Heart left ventricle (tissue), 16 donors: ENCODE data around the gene ASXL2. TPM values are rescaled to one million over a fixed set of nuclear protein-coding genes. Genes with fewer than 3 reads are reported as not detected.

Source experiments
- ATAC-seq, 4 donors: fragments of 200-7000 bp; cut with Tn5 transposase; one replicate each; pipeline ENCODE4 v1.9.1; 2020 to 2022; ENCODE audit warnings: moderate library complexity in 4 of 4, mild to moderate bottlenecking in 3 of 4, moderate number of reproducible peaks in 1 of 4
- DNase-seq, 5 donors: peaks; one replicate each; pipeline ENCODE4 v3.0.0-alpha.2; 2020
- H3K27ac ChIP-seq, 12 donors: fragments of 200-600 bp; sonication (generic) in 4 of 12; one replicate each; pipeline versions ENCODE4 v1.5.0 to v1.8.0; 2016 to 2022; ENCODE audit warnings: mild to moderate bottlenecking in 2 of 12
- H3K27me3 ChIP-seq, 9 donors: fragments of 200-600 bp; sonication (generic) in 2 of 9; one replicate each; pipeline versions ENCODE4 v1.5.1 to v1.8.0; 2016 to 2022; ENCODE audit warnings: mild to moderate bottlenecking in 3 of 9
- H3K36me3 ChIP-seq, 9 donors: fragments of 200-600 bp; sonication (generic) in 2 of 9; one replicate each; pipeline versions ENCODE4 v1.5.0 to v1.8.0; 2018 to 2022; ENCODE audit warnings: mild to moderate bottlenecking in 2 of 9
- H3K4me1 ChIP-seq, 12 donors: fragments of 200-600 bp; sonication (generic) in 4 of 12; one replicate each; pipeline versions ENCODE4 v1.5.0 to v1.8.0; 2016 to 2022; ENCODE audit warnings: mild to moderate bottlenecking in 3 of 12
- H3K4me3 ChIP-seq, 12 donors: fragments of 200-600 bp; sonication (generic) in 4 of 12; one replicate each; pipeline versions ENCODE4 v1.5.0 to v1.8.0; 2017 to 2022; ENCODE audit warnings: mild to moderate bottlenecking in 9 of 12, moderate library complexity in 4 of 12
- H3K9me3 ChIP-seq, 12 donors: fragments of 200-600 bp; sonication (generic) in 4 of 12; one replicate each; pipeline versions ENCODE4 v1.5.0 to v1.8.0; 2016 to 2022; ENCODE audit warnings: mild to moderate bottlenecking in 1 of 12
- POLR2A ChIP-seq, 2 donors: fragments of 450-650 bp; IDR thresholded peaks; one replicate each; pipeline ENCODE4 v1.6.1; 2017; ENCODE audit warnings: antibody characterized with exemption in 2 of 2, mild to moderate bottlenecking in 2 of 2, moderate library complexity in 2 of 2
- WGBS, 4 donors: extraction: QIAGEN DNeasy Blood & Tissue Kit in 2 of 4; methylation state at CpG; one replicate each; pipeline versions ENCODE4 v1.1.5 to v1.1.7; 2013 to 2018; 5-methylcytosine and 5-hydroxymethylcytosine counted together
- intact Hi-C, 10 donors: fragments of 100-400 bp; cut with DNase I; formaldehyde crosslinking; loops; one replicate each; pipeline versions ENCODE4 v1.11.1 to v1.14.2; 2022
- polyA plus RNA-seq, 2 donors: library from polyadenylated mRNA; stranded (reverse); fragments of 200-250 nt; gene quantifications; one replicate each; pipeline ENCODE4 v1.2.3, GENCODE V29; 2013
- total RNA-seq, 9 donors: library from RNA; depleted of rRNA in 2 of 9; stranded (reverse); fragments of >200 nt in 2 of 9; fragmentation: NEBNext Ultra II Directional in 3 of 9; extraction: Animal tissue kit (Norgen Biotek cat#: 25700) in 3 of 9; gene quantifications; one replicate each; pipeline versions ENCODE4 v1.1.0 to v1.2.4, GENCODE V29; 2016 to 2023
- TF ChIP-seq, protein P1 (sequence below), 12 donors: fragments of 200-600 bp; sonication (generic) in 4 of 12; IDR thresholded peaks; one replicate each; pipeline versions ENCODE4 v1.5.0 to v1.8.0; 2018 to 2022; ENCODE audit warnings: antibody characterized with exemption in 12 of 12, mild to moderate bottlenecking in 5 of 12
- donor health status: ischemic (EF 13 %, LVEDD 7.1; RV severe dilation, severe dysfunction).
- donor health status: healthy with polysubstance abuse.
- donor health status: DM: no; HTN: yes; CAD: no.
- donor health status: DM: no; HTN: no; CAD: no.
- donor health status: ischemic (EF 25% LVEDD 6.9; RV normal size, moderate dysfunction).
- donor health status: ischemic (EF 25% LVEDD 5.7; RV mildly dilated, moderate dysfunction).
- donor health status: healthy.
- donor health status: DM: yes; HTN: yes; CAD: no.
- donor health status: ischemic (EF 35%, LVEDD 5.7; RV mildly dilated, moderate dysfunction).
- donor health status: nonischemic (EF 11% LVEDD 7.7; RV severe dilation, severe dysfunction).
- donor health status: DM: yes; HTN: yes; CAD: no.
- donor health status: PGD.
- donor health status: ischemic (EF 29% LVEDD 5.4; RV normal size, mild dysfunction).
- donor health status: nonischemic (EF 23%, LVEDD 6.1; RV moderate dilation, normal function).

ASXL2 gene
- total and polyA plus RNA-seq, 11 donors: 1.9 to 35.3 (median 23.0) TPM

- 79 to 82% (median 80%) methylated on average over 2 of the region's 2 CpGs for WGBS, 4 donors
- Histone ChIP-seq H3K27me3 (no peaks in the 10 kb centered on the region), H3K4me3 (no peak overlapping the region), H3K9me3 (peaks cover 0 to 25% (median 11%) of the 10 kb centered on the region in 12 donors), H3K36me3 (peaks cover 0 to 11% (median 0%) of the 10 kb centered on the region in 9 donors), H3K4me1 (peaks cover 0 to 16% (median 0%) of the 10 kb centered on the region in 12 donors), H3K27ac (no peak overlapping the region)
- TF ChIP-seq POLR2A (IDR thresholded peaks at IDR 0.05): no peak
- TF ChIP-seq, protein P1, sequence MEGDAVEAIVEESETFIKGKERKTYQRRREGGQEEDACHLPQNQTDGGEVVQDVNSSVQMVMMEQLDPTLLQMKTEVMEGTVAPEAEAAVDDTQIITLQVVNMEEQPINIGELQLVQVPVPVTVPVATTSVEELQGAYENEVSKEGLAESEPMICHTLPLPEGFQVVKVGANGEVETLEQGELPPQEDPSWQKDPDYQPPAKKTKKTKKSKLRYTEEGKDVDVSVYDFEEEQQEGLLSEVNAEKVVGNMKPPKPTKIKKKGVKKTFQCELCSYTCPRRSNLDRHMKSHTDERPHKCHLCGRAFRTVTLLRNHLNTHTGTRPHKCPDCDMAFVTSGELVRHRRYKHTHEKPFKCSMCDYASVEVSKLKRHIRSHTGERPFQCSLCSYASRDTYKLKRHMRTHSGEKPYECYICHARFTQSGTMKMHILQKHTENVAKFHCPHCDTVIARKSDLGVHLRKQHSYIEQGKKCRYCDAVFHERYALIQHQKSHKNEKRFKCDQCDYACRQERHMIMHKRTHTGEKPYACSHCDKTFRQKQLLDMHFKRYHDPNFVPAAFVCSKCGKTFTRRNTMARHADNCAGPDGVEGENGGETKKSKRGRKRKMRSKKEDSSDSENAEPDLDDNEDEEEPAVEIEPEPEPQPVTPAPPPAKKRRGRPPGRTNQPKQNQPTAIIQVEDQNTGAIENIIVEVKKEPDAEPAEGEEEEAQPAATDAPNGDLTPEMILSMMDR (IDR thresholded peaks at IDR 0.05): no peak
- DNase-seq (no peak), ATAC-seq (no peak)
- intact Hi-C loops: no loop called here
Observed at GRCh38 chr2:25835906-25836305, 42.4 kb downstream of the ASXL2 start.

- ATAC-seq: peak in 1 of 4 donors; percentile 41
- no peak for DNase-seq
- Histone ChIP-seq H3K4me3 (no peak overlapping the region), H3K36me3 (peaks cover 0 to 13% (median 0%) of the 10 kb centered on the region in 9 donors), H3K4me1 (peaks cover 0 to 21% (median 0%) of the 10 kb centered on the region in 12 donors), H3K27ac (no peak overlapping the region), H3K27me3 (no peaks in the 10 kb centered on the region), H3K9me3 (peaks cover 0 to 29% (median 11%) of the 10 kb centered on the region in 12 donors)
- 97 to 99% (median 97%) methylated on average over 2 of the region's 2 CpGs for WGBS, 4 donors
- intact Hi-C loops: no loop called here
- TF ChIP-seq POLR2A (IDR thresholded peaks at IDR 0.05): no peak
- TF ChIP-seq, protein P1 (IDR thresholded peaks at IDR 0.05): no peak
Observed at GRCh38 chr2:25833566-25833965, 44.7 kb downstream of the ASXL2 start.

DNA sequence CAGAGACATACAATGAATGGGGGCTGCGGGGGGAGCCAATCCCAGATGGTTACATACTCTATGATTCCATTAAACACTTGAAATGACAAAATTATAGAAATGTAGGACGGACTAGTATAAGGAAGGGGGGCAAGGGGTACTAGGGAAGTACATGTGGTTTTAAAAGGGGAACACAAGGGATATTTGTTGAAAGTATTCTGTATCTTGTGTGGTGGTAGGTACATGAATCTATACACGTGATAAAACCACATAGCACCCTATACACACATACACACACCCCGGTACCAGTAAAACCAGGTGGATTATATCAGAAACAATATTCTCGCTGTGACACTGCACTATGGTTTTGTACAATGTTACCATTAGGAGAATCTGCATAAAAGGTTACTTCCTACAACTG lies 45.4 kb downstream of the ASXL2 start:
- TF ChIP-seq, protein P1 (IDR thresholded peaks at IDR 0.05): no peak
- no peak for TF ChIP-seq POLR2A (IDR thresholded peaks at IDR 0.05)
- 88 to 98% (median 97%) methylated on average over 5 of the region's 5 CpGs for WGBS, 4 donors
- Histone ChIP-seq H3K27ac (no peak overlapping the region), H3K4me1 (peaks cover 0 to 21% (median 0%) of the 10 kb centered on the region in 12 donors), H3K27me3 (no peaks in the 10 kb centered on the region), H3K36me3 (peaks cover 0 to 13% (median 0%) of the 10 kb centered on the region in 9 donors), H3K4me3 (no peak overlapping the region), H3K9me3 (peaks cover 0 to 29% (median 11%) of the 10 kb centered on the region in 12 donors)
- ATAC-seq (no peak), DNase-seq (no peak)
- intact Hi-C loops: no loop called here

GRCh38 chr2:25831746-25832449 lies 46.4 kb downstream of the ASXL2 start:
- WGBS, 4 donors: 79 to 89% (median 85%) methylated on average over 3 of the region's 3 CpGs
- ATAC-seq: no peak
- Histone ChIP-seq H3K4me3 (no peak overlapping the region), H3K27ac (peak overlapping the region in 1 of 12 donors; percentile 61), H3K9me3 (peaks cover 0 to 29% (median 11%) of the 10 kb centered on the region in 12 donors), H3K27me3 (no peaks in the 10 kb centered on the region), H3K36me3 (peaks cover 0 to 13% (median 0%) of the 10 kb centered on the region in 9 donors), H3K4me1 (peaks cover 0 to 21% (median 0%) of the 10 kb centered on the region in 12 donors)
- no peak for DNase-seq
- intact Hi-C loops: no loop called here
- no peak for TF ChIP-seq POLR2A (IDR thresholded peaks at IDR 0.05)
- TF ChIP-seq, protein P1 (IDR thresholded peaks at IDR 0.05): no peak
